DND-41 (cell line): Measurements from ENCODE around the gene WNK2.

Source experiments
- ATAC-seq: fragments of 200-7000 bp; cut with Tn5 transposase; 3 replicates; pipeline ENCODE4 v1.9.1; 2021; ENCODE audit warnings: low read depth; ENCODE audit not compliant: insufficient read depth
- DNase-seq: peaks from one replicate; pipeline ENCODE4 v3.0.0-alpha.2; 2020
- H2AFZ ChIP-seq: 2 replicates; pipeline ENCODE4 v1.6.0; 2012; ENCODE audit warnings: low read depth, low read length
- H3K27ac ChIP-seq: 2 replicates; pipeline ENCODE4 v1.5.1; 2012; ENCODE audit warnings: low read length, inconsistent platforms
- H3K27me3 ChIP-seq: fragments of 200-600 bp; sonication (generic); 2 replicates; pipeline ENCODE4 v1.6.0; 2012; ENCODE audit warnings: low read length, mild to moderate bottlenecking, inconsistent platforms; ENCODE audit not compliant: insufficient read depth, poor library complexity
- H3K36me3 ChIP-seq: 2 replicates; pipeline ENCODE4 v1.5.1; 2012; ENCODE audit warnings: low read length, inconsistent platforms; ENCODE audit not compliant: insufficient read depth
- H3K4me1 ChIP-seq: 2 replicates; pipeline ENCODE4 v1.5.1; 2012; ENCODE audit warnings: mild to moderate bottlenecking, low read length; ENCODE audit not compliant: insufficient read depth
- H3K4me2 ChIP-seq: 2 replicates; pipeline ENCODE4 v1.6.0; 2012; ENCODE audit warnings: mild to moderate bottlenecking, moderate library complexity, low read length, inconsistent platforms; ENCODE audit not compliant: insufficient read depth
- H3K4me3 ChIP-seq, 2 experiments: fragments of 200-600 bp in 1 of 2; shearing (Covaris generic) in 1 of 2; 2 replicates each; pipeline ENCODE4 v1.5.1; 2012 to 2016; ENCODE audit warnings: inconsistent platforms in 2 of 2, low read length in 2 of 2, mild to moderate bottlenecking in 2 of 2, low read depth in 1 of 2, moderate library complexity in 1 of 2
- H3K79me2 ChIP-seq: 2 replicates; pipeline ENCODE4 v1.6.0; 2012; ENCODE audit warnings: low read length, inconsistent platforms; ENCODE audit not compliant: insufficient read depth
- H3K9ac ChIP-seq: 2 replicates; pipeline ENCODE4 v1.6.0; 2012; ENCODE audit warnings: low read depth, mild to moderate bottlenecking, inconsistent platforms, low read length, moderate library complexity
- H3K9me3 ChIP-seq: 2 replicates; pipeline ENCODE4 v1.5.1; 2012; ENCODE audit warnings: low read length, moderate library complexity, mild to moderate bottlenecking, inconsistent platforms; ENCODE audit not compliant: insufficient read depth, severe bottlenecking
- H4K20me1 ChIP-seq: 2 replicates; pipeline ENCODE4 v1.6.0; 2012; ENCODE audit warnings: low read length; ENCODE audit not compliant: insufficient read depth
- CTCF ChIP-seq: IDR thresholded peaks from 2 replicates; pipeline ENCODE4 v1.5.1; 2012; ENCODE audit warnings: borderline replicate concordance, low read length, moderate library complexity, mild to moderate bottlenecking; ENCODE audit not compliant: poor library complexity, severe bottlenecking; ENCODE audit errors: extremely low read depth
- EZH2 ChIP-seq: IDR thresholded peaks from 3 replicates; pipeline ENCODE4 v1.6.1; 2012; ENCODE audit warnings: borderline replicate concordance, low read depth, mild to moderate bottlenecking, moderate library complexity, low read length, inconsistent platforms; ENCODE audit not compliant: severe bottlenecking

Gene WNK2

DNA sequence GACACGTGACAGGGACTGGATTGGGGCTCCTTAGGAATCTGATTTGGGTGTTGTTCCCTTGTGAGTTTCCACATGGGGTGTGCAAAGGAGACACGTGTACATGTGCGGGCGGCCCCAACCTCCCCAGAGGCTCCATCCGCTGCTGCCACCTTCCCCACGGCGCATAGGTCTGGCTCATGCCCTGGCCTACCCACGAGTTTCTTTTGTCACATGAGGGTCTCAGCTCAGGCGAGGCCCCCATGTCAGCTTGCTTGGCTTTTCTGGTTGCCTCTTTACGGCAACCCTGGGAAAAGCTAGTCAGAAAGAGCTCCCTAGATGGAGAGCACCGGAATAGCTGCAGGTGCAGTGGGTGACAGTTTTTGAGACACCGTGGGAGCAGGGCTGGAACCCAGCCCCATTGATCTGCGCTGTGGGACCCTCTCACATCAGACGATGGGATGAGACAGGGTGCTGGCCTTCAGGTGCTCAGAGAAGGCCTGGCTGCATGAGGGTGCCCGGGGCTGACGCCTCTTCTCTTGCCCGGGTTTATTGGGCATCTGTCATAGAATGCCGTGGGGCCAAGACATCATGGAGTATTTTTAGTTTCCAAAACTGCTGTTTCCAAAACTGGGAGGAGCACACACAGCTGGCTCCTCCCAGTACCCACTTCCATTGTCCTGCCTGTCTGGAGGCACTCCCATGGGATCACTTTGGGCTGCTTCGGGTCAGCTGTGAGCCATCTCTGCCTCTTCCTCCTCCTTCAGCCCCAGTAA lies 107.8 kb downstream of the WNK2 start:
- Histone ChIP-seq H3K4me2 (no peak overlapping the region), H3K9me3 (no peaks in the 10 kb centered on the region), H3K9ac (no peak overlapping the region), H3K4me1 (no peaks in the 10 kb centered on the region), H4K20me1 (no peaks in the 10 kb centered on the region), H3K79me2 (no peaks in the 10 kb centered on the region), H2AFZ (no peak overlapping the region), H3K36me3 (no peaks in the 10 kb centered on the region), H3K27ac (no peak overlapping the region), H3K4me3 (no peak overlapping the region), H3K27me3 (no peaks in the 10 kb centered on the region)
- DNase-seq (no peak), ATAC-seq (no peak)
- no peak for TF ChIP-seq CTCF
- no peak for TF ChIP-seq EZH2

GRCh38 chr9:93292288-93292615 lies 108.3 kb downstream of the WNK2 start:
- H3K4me2 ChIP-seq, result no peak overlapping the region
- TF ChIP-seq CTCF (no peak), EZH2 (no peak)
- H2AFZ ChIP-seq, result no peak overlapping the region
- no peaks in the 10 kb centered on the region for H3K36me3 ChIP-seq
- H3K79me2 ChIP-seq, result no peaks in the 10 kb centered on the region
- H3K9me3 ChIP-seq, result no peaks in the 10 kb centered on the region
- ATAC-seq, result no peak
- H4K20me1 ChIP-seq, result no peaks in the 10 kb centered on the region
- no peaks in the 10 kb centered on the region for H3K4me1 ChIP-seq
- no peak overlapping the region for H3K27ac ChIP-seq
- no peak for DNase-seq
- no peak overlapping the region for H3K9ac ChIP-seq
- H3K27me3 ChIP-seq, result no peaks in the 10 kb centered on the region
- no peak overlapping the region for H3K4me3 ChIP-seq

GRCh38 chr9:93292664-93293328 lies 108.9 kb downstream of the WNK2 start:
- Histone ChIP-seq H4K20me1 (no peaks in the 10 kb centered on the region), H3K27me3 (no peaks in the 10 kb centered on the region), H3K27ac (no peak overlapping the region), H3K79me2 (no peaks in the 10 kb centered on the region), H3K4me3 (no peak overlapping the region), H3K36me3 (no peaks in the 10 kb centered on the region), H3K4me2 (no peak overlapping the region), H3K9me3 (no peaks in the 10 kb centered on the region), H3K4me1 (no peaks in the 10 kb centered on the region), H2AFZ (no peak overlapping the region), H3K9ac (no peak overlapping the region)
- ATAC-seq, result no peak
- no peak for DNase-seq
- TF ChIP-seq EZH2 (no peak), CTCF (no peak)
